ENCODE results near the gene DAZAP1. TPM values are rescaled to one million over a fixed set of nuclear protein-coding genes. Genes with fewer than 3 reads are reported as not detected.

DAZAP1 gene
- polyA plus RNA-seq, 3 donors from 2014 or later, result 4.3 to 10.3 (median 8.0) TPM

DNA sequence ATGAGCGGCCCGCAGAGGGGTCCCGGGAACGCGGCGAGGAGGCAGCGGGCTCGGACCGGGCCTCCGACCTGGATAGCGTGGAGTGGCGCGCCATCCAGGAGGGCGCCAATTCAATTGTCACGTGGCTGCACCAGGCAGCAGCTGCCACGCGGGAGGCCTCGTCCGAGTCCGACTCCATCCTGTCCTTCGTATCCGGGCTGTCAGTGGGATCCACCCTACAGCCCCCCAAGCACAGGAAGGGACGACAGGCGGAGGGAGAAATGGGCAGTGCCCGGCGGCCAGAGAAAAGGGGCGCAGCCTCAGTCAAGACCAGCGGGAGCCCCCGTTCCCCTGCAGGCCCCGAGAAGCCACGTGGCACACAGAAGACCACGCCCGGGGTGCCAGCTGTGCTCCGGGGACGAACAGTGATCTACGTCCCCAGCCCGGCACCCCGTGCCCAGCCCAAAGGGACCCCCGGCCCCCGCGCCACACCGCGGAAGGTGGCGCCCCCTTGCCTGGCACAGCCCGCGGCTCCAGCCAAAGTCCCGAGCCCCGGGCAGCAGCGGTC lies 61.0 kb downstream of the DAZAP1 start:
- Mint-ChIP-seq H3K4me1 (peaks cover 0 to 12% of the 10 kb centered on the region in 2 donors), H3K36me3 (no peaks in the 10 kb centered on the region), H3K27me3 (ENCODE audit: low read depth in 3 of 3) (peaks cover 4 to 21% (median 5%) of the 10 kb centered on the region in 3 donors), H3K9me3 (no peaks in the 10 kb centered on the region), H3K4me3 (peak overlapping the region in 2 of 5 donors; percentile 13 to 56), H3K27ac (no peak overlapping the region)
- DNase-seq, result no peak

DNA sequence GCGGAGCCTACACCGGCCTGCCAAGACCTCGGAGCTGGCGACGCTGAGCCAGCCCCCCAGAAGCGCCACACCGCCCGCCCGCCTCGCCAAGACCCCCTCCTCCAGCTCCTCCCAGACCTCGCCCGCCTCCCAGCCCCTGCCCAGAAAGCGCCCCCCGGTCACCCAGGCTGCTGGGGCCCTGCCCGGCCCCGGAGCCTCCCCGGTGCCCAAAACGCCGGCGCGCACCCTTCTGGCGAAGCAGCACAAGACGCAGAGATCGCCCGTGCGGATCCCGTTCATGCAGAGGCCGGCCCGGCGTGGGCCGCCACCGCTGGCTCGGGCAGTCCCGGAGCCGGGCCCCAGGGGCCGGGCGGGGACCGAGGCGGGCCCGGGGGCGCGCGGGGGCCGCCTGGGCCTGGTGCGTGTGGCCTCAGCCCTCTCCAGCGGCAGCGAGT lies 61.5 kb downstream of the DAZAP1 start:
- Mint-ChIP-seq H3K9me3 (no peaks in the 10 kb centered on the region), H3K36me3 (no peaks in the 10 kb centered on the region), H3K4me1 (peaks cover 0 to 12% of the 10 kb centered on the region in 2 donors), H3K27me3 (ENCODE audit: low read depth in 3 of 3) (peaks cover 4 to 21% (median 5%) of the 10 kb centered on the region in 3 donors), H3K4me3 (peak overlapping the region in 2 of 5 donors; percentile 43 to 56), H3K27ac (no peak overlapping the region)
- DNase-seq, result no peak

DNA sequence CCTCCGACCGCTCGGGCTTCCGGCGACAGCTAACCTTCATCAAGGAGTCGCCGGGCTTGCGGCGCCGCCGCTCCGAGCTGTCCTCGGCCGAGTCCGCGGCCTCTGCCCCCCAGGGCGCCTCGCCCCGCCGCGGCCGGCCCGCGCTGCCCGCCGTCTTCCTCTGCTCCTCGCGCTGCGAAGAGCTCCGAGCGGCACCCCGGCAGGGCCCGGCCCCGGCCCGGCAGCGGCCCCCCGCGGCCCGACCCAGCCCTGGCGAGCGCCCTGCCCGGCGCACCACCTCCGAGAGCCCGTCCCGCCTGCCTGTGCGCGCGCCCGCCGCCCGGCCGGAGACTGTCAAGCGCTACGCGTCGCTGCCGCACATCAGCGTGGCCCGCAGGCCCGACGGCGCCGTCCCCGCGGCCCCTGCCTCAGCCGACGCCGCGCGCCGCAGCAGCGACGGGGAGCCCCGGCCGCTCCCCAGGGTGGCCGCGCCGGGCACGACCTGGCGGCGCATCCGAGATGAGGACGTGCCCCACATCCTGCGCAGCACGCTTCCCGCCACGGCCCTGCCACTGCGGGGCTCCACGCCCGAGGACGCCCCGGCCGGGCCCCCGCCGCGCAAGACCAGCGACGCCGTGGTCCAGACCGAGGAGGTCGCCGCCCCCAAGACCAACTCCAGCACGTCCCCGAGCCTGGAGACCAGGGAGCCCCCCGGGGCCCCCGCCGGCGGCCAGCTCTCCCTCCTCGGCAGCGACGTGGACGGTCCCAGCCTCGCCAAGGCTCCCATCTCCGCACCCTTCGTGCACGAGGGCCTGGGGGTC lies 62.1 kb downstream of the DAZAP1 start:
- DNase-seq, result peak in 2 of 3 donors; percentile 19 to 25
- Mint-ChIP-seq H3K4me1 (peaks cover 0 to 12% of the 10 kb centered on the region in 2 donors), H3K27ac (no peak overlapping the region), H3K9me3 (no peaks in the 10 kb centered on the region), H3K36me3 (no peaks in the 10 kb centered on the region), H3K27me3 (ENCODE audit: low read depth in 3 of 3) (peaks cover 2 to 21% (median 4%) of the 10 kb centered on the region in 3 donors), H3K4me3 (peak overlapping the region in 1 of 5 donors; percentile 67)

DNA sequence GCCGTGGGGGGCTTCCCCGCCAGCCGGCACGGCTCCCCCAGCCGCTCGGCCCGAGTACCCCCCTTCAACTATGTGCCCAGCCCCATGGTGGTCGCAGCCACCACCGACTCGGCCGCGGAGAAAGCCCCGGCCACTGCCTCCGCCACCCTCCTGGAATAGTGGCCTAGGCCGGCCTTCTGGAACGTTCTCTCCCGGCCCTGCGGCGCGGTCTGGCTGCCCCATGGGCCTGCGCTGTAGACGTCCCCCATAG lies 62.6 kb downstream of the DAZAP1 start:
- H3K36me3 Mint-ChIP-seq, result no peaks in the 10 kb centered on the region
- peaks cover 0 to 2% (median 0%) of the 10 kb centered on the region in 6 donors for H3K9me3 Mint-ChIP-seq
- H3K27ac Mint-ChIP-seq, result no peak overlapping the region
- peaks cover 0 to 12% of the 10 kb centered on the region in 2 donors for H3K4me1 Mint-ChIP-seq
- H3K27me3 Mint-ChIP-seq (ENCODE audit: low read depth in 3 of 3), result peaks cover 2 to 22% (median 4%) of the 10 kb centered on the region in 3 donors
- DNase-seq, result no peak
- H3K4me3 Mint-ChIP-seq, result peak overlapping the region; percentile 63 to 80 (median 73)

DNA sequence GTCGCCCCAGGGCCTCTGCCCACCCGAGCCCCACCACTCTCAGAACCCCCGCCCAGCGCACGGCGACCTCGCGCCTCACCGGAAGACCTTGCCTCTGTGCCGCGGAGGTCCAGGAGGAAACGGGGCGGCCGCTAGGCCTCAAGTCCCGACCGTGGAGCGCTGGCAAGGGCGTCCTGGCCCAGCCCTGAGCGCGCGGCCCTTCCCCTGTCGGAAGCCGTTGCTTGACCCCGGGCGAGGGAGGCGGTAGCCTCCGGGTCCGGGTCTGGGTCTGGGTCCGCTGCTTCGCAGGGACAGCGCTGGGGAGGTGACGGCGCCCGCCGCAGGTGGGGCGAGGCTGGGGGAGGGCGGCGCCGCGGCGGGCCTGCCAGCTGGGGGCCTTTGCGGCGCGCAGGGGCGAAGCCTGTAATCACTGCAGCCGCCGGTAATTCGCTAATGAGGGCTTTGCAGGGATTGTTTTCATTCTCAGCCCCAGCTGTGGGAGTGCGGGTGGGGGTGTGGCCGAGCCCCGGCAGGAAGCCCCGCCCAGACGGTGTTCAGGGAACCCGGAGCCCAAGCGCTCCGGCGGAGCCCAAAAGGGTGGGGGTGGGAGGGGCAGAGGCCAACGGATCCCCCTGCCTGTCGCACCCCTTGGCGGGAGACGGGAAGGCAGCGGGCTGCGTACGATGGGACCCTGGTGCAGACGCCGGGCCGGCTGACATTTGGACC lies 63.1 kb downstream of the DAZAP1 start:
- DNase-seq, result peak in 2 of 3 donors; percentile 23 to 28
- H3K4me3 Mint-ChIP-seq, result peak overlapping the region; percentile 63 to 80 (median 73)
- no peak overlapping the region for H3K27ac Mint-ChIP-seq
- peaks cover 0 to 12% of the 10 kb centered on the region in 2 donors for H3K4me1 Mint-ChIP-seq
- peaks cover 2 to 23% (median 4%) of the 10 kb centered on the region in 3 donors for H3K27me3 Mint-ChIP-seq (ENCODE audit: low read depth in 3 of 3)
- H3K36me3 Mint-ChIP-seq, result no peaks in the 10 kb centered on the region
- H3K9me3 Mint-ChIP-seq, result peaks cover 0 to 2% (median 0%) of the 10 kb centered on the region in 6 donors

DNA sequence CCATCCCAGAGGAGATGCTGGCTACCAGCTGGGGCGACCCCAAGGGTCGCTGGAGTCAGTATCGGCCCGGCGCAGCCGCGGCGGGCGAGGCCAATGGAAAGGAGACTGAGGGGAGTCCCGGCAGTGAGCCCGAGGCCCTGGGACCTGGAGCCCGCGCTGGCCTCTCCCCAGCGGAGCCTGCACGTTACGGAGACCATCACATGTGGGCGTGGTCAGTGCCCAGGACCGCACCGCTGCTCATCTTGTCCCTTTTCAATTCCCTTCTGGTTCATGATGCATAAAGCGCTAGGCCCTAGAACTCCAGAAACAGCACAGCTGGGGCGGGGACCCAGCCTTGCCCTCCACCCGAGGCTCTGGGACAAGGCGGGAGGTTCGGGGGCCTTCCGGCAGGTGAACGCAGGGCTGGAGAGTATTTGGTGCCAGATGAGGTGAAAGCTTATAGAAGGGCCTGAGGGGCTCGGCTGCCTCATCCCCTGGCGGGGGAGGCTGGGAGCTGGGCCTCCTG lies 63.7 kb downstream of the DAZAP1 start:
- Mint-ChIP-seq H3K9me3 (peaks cover 0 to 2% (median 0%) of the 10 kb centered on the region in 6 donors), H3K4me1 (peaks cover 0 to 12% of the 10 kb centered on the region in 2 donors), H3K36me3 (no peaks in the 10 kb centered on the region), H3K27ac (no peak overlapping the region), H3K4me3 (peak overlapping the region; percentile 27 to 80 (median 58)), H3K27me3 (ENCODE audit: low read depth in 3 of 3) (peaks cover 2 to 20% (median 4%) of the 10 kb centered on the region in 3 donors)
- no peak for DNase-seq

DNA sequence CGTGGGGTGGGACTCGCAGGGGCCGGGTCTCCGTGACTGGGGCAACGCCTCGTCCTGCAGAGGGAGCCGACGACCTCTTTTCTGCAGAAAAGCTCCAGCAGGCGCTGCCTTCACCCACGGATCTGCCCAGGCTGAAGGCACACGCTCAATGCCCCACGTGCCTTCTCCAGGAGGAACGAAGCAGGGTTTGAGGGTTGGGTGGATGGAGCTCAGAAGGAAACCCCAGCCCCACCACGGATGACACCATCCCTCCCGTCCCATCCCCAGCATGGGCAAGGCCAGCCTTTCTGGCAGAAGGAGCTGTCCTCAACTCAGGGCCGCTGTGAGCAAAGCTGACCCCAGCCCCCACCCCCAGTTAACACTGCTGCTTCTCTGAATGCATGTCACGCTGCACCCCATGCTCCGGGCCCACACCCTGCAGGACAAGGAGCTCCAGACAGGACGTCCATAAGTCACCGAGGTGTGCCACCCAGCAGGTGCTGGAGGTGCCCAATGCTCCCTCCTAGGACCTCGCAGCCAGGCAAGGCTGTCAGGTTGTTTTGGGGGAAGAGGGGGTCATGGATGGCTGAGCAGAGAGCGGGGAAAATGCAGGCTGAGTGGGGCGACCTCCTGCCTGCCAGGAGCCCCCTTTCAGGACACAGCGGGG lies 64.3 kb downstream of the DAZAP1 start:
- Mint-ChIP-seq H3K9me3 (peaks cover 0 to 2% (median 0%) of the 10 kb centered on the region in 6 donors), H3K4me3 (no peak overlapping the region), H3K27me3 (ENCODE audit: low read depth in 3 of 3) (peaks cover 2 to 19% (median 4%) of the 10 kb centered on the region in 3 donors), H3K36me3 (no peaks in the 10 kb centered on the region), H3K27ac (no peak overlapping the region), H3K4me1 (peaks cover 0 to 12% of the 10 kb centered on the region in 2 donors)
- no peak for DNase-seq

DNA sequence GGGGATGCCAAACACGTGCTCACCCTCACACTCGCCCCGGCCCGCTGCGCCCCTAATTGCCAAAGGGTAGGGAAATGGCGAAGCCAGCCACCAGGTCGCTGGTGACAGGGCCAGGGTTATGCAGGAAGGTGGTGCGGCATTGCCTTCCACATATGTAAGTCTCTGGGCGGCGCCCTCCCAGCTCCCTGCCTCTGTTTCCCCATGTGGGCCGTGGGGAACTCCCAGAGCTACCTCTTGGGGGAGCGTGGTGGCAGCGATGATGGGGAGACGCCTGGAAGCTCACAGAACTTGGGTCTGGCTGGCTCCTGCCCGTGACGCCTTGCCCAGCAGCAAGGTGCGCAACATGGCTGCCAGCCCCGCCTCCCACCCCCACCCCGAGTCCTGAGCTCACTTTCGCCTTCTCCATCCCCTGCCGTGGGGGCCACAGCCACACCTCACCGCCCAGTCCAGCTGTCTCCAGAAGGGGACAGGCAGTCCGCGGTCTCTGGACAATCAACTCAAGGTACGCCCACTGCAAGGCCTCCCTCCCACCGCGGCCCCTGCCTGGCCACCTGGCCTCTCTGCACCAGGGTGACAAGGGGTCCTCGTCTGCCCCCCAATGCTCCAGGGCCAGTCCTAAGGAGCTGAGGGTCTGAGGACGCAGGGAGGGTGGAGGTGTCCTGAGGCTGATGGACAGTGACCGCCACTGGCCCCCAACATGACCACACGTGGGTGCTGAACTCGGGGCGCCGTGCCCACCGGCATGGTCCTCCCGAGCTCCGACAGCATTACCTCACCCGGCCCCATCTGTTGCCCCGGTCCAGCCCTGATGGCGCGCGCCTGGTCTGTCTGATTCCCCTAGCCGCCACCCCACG lies 65.1 kb downstream of the DAZAP1 start:
- Mint-ChIP-seq H3K36me3 (peaks cover 0 to 5% (median 0%) of the 10 kb centered on the region in 3 donors), H3K9me3 (peaks cover 0 to 2% (median 0%) of the 10 kb centered on the region in 6 donors), H3K27me3 (ENCODE audit: low read depth in 3 of 3) (peaks cover 2 to 16% (median 4%) of the 10 kb centered on the region in 3 donors), H3K4me1 (peaks cover 0 to 18% of the 10 kb centered on the region in 2 donors), H3K4me3 (peak overlapping the region in 1 of 5 donors; percentile 39), H3K27ac (no peak overlapping the region)
- no peak for DNase-seq

DNA sequence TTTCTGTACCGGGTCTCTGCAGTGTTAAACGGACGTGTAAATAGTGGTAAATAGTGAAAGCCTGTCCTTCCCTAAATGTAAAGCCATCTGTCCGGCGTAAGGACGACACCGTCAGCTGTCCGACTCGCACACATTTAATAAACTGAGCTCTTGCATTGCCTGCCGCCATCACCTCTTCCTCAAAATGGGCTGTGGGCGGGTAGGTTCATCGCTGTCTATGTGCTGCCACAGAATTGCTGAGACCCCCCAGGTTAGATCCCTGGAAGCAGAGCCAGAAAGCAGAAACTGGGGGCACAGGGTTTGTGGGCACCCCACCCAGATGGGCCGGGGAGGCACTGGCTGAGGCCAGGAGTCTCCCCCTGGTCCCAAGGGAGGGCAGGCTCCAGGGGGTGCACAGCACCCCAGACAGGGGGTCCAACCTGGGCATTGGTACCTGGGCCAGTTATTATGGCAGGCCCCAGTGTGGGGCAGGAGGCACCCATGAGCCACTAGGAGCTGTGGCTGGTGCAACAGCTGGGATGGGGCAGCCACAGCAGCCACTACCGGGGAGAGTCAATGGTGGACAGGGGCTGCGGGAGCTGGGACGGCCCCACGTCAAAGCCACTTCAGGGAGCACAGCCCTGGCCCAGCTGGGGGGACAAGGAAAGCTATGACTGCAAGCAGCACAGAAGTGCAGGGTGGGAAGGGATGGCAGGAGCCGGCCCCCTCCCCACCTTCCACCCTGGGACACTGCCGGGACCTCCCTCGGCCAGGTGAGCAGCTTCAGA lies 65.9 kb downstream of the DAZAP1 start:
- Mint-ChIP-seq H3K36me3 (peaks cover 0 to 6% (median 0%) of the 10 kb centered on the region in 3 donors), H3K27ac (no peak overlapping the region), H3K4me3 (peak overlapping the region in 3 of 5 donors; percentile 15 to 48 (median 39))

DNA sequence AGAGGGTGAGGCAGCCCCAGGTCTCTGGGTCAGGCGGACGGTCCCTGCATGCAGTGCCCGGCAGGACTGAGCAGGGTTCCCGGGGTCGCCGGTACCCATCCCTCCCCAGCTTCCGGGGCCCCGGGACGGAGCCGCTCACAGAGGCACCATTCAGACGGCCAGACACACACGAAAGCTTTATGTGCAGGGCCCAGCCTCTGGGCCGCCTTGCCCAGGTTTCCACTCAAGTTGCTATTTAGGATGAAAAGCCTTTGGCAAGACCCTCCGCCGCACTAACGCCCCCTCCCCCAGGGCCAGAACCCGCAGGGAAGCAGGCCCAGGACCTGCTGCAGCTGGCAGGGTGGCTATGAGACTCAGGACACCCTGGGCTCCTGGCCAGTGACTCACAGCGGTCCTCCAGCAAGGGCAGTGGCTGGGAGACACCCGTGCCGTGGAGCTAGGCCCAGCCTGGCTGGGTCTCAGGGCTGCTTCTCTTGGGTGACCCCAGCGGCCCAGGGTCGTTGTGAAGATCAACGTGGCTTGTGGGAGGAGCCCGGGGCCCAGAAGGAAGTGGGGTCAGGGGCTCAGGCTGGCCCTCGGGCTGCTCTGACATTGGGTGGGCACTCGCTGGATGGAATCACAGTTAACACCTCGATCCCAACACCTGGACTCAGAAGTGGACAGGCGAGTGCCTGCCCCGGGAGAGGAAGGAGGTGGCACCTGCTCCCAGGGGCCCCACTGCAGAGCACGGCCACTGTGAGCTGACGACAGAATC lies 66.8 kb downstream of the DAZAP1 start:
- no peak overlapping the region for H3K27ac Mint-ChIP-seq
- DNase-seq, result no peak
- H3K4me1 Mint-ChIP-seq, result peaks cover 4 to 29% of the 10 kb centered on the region in 2 donors
- H3K9me3 Mint-ChIP-seq, result peaks cover 0 to 2% (median 0%) of the 10 kb centered on the region in 6 donors
- peaks cover 0 to 9% (median 0%) of the 10 kb centered on the region in 3 donors for H3K36me3 Mint-ChIP-seq
- peaks cover 4 to 14% (median 5%) of the 10 kb centered on the region in 3 donors for H3K27me3 Mint-ChIP-seq (ENCODE audit: low read depth in 3 of 3)
- H3K4me3 Mint-ChIP-seq, result no peak overlapping the region

More for the DNA sequence above, 65.9 kb downstream of the DAZAP1 start:
- Mint-ChIP-seq H3K9me3 (peaks cover 0 to 2% (median 0%) of the 10 kb centered on the region in 6 donors), H3K27me3 (ENCODE audit: low read depth in 3 of 3) (peaks cover 2 to 13% (median 3%) of the 10 kb centered on the region in 3 donors), H3K4me1 (peaks cover 0 to 25% of the 10 kb centered on the region in 2 donors)
- DNase-seq, result no peak

DNA sequence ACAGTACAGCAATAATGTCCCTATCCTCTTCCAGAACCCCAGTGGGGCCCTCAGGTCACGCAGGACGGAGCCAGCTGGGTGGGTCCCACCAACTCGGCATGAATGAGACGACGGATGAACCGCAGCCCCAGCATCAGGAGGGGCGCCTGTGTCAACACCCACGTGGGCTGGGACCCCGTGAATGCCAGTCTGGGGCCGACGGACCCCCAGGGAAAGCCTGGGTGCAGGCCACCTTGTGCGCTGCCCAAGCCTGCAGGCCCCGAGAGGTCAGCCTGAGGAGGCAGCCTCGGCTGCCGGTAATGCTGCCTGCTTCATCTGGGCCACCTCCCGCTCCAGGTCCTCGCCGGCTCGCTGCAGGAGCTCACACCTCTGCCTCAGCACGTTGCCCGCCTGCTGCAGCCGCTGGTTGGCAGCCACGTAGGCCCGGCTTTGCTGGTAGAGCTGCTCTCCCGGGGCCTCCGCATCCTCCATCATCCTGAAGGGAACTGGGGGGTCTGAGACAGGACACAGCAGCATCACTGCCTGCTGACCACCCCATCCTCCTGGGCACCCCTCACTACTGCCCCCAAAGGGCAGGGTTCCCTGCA lies 67.5 kb downstream of the DAZAP1 start:
- Mint-ChIP-seq H3K9me3 (peaks cover 0 to 2% (median 0%) of the 10 kb centered on the region in 6 donors), H3K4me1 (peaks cover 9 to 31% of the 10 kb centered on the region in 2 donors), H3K27me3 (ENCODE audit: low read depth in 3 of 3) (peaks cover 5 to 16% (median 10%) of the 10 kb centered on the region in 3 donors), H3K36me3 (peaks cover 0 to 9% (median 0%) of the 10 kb centered on the region in 3 donors), H3K27ac (no peak overlapping the region), H3K4me3 (no peak overlapping the region)
- no peak for DNase-seq

All from immature natural killer cell (primary cell).